ENCODE results near the gene DEFB119.
"Not testable (repeated sequence)": the region's sequence is repeated elsewhere in the genome, so short reads cannot be mapped to it uniquely, and the experiment has no call there.

DEFB119 gene

DNA sequence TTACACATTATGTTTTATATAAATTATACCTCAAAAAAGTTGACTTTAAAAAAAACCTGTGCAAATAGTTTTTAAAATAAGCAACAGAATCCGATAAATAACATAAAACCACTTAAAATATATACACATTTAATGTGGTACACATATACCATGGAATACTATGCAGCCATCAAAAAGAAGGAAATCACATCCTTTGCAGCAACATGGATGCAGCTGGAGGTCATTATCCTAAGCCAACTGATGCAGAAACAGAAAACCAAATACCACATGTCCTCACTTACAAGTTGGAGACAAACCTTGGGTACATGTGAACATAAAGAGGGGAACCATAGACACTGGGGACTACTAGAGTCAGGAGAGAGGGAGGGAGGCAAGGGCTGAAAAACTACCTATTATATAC, 19.6 kb upstream of the DEFB119 start:
- FAIRE-seq (no peak), DNase-seq (ENCODE audit: insufficient read length, low spot score) (no peak)
- TF ChIP-seq, protein P1, sequence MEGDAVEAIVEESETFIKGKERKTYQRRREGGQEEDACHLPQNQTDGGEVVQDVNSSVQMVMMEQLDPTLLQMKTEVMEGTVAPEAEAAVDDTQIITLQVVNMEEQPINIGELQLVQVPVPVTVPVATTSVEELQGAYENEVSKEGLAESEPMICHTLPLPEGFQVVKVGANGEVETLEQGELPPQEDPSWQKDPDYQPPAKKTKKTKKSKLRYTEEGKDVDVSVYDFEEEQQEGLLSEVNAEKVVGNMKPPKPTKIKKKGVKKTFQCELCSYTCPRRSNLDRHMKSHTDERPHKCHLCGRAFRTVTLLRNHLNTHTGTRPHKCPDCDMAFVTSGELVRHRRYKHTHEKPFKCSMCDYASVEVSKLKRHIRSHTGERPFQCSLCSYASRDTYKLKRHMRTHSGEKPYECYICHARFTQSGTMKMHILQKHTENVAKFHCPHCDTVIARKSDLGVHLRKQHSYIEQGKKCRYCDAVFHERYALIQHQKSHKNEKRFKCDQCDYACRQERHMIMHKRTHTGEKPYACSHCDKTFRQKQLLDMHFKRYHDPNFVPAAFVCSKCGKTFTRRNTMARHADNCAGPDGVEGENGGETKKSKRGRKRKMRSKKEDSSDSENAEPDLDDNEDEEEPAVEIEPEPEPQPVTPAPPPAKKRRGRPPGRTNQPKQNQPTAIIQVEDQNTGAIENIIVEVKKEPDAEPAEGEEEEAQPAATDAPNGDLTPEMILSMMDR (IDR thresholded peaks at IDR 0.05; ENCODE audit: insufficient read depth, missing control alignments) = no peak

DNA sequence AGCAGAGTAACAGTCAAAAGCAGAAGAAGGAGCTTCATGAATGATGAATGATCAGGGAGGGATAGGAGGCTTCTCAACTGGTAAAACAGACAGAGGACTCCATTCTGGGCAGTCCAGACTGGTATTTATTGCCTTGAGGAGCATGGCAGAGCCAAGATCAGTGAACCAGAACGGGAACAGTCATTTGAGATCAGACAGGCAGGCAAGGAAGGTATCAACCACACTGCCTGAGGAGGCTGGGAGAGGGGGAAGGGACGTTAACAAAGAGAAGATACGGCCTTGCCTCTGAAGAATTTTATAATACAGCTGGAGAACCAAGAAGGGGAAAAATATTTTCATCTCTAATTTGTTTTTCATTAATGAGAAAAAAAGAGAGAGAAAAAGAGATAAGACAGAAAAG, 15.7 kb upstream of the DEFB119 start, which contains the start of gene DEFB121:
Gene DEFB121, minus strand, starts transcription at position 101 of the 400 bp plus-strand sequence. Its CDS starts 63 bp downstream, at position 38.
- TF ChIP-seq, protein P1 (IDR thresholded peaks at IDR 0.05; ENCODE audit: insufficient read depth, missing control alignments) = no peak
- FAIRE-seq (no peak), DNase-seq (ENCODE audit: insufficient read length, low spot score) (no peak)

DNA sequence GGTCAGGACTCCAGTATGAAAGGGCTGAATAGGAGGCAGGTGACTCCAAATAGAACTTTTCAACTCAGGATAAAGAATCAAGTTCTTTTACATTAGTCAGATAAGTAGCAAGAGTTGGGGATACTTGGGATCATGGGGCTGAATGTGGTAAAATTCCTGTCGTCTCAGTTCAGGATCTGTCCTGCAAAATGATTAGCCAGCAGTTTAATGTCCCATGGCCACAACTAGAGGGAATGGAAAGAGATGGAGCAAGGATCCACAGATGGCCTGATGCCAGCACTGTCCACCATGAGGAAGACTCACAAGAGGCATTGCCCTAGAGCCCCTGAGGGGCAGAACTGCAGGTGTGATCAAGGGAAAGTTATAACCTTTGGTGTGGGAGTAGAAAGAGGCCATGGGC, 13.5 kb upstream of the DEFB119 start:
- DNase-seq (ENCODE audit: insufficient read length, low spot score) (no peak), FAIRE-seq (no peak)
- TF ChIP-seq, protein P1 (IDR thresholded peaks at IDR 0.05; ENCODE audit: insufficient read depth, missing control alignments) = no peak

DNA sequence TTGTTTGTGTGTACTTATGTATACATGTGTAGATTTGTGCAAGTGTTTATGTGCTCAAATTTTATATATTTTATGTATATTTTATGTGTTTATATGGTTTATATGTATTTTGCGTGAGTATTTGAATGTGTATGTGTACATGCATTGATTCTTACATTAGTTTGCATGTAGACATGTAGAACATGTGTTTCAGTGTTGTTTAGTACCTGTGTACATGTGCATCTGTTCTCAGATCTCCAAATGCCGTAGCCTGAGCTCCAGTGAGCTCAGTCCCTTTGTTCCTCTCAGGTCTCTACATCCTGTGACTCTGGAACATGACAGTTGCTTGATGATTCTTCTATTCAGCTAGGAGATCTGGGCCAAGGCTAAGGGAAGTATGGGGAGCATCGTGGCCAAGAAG, 4.5 kb upstream of the DEFB119 start:
- DNase-seq (ENCODE audit: insufficient read length, low spot score) = no peak
- TF ChIP-seq, protein P1 (IDR thresholded peaks at IDR 0.05; ENCODE audit: insufficient read depth, missing control alignments) = no peak
- no peak for FAIRE-seq

DNA sequence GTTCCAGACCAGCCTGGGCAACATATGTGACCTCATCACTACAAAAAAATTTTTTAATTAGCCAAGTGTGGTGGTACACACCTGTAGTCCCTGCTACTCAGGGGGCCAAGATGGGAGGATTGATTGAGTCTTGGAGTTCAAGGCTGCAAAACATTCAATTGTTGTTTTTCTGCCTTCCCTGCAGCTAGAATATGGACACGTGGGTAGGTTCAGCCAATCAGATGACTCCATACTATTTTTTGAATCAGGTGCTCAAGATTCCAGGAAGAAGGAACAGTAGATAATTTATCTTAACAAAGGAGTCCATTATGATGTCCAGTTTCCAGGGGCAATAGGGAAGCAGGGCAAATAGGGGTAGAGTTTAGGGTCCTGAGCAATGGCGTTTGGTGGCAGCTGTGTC, 2.4 kb upstream of the DEFB119 start:
- TF ChIP-seq, protein P1 (IDR thresholded peaks at IDR 0.05; ENCODE audit: insufficient read depth, missing control alignments) = no peak
- no peak for FAIRE-seq
- no peak for DNase-seq (ENCODE audit: insufficient read length, low spot score)

DNA sequence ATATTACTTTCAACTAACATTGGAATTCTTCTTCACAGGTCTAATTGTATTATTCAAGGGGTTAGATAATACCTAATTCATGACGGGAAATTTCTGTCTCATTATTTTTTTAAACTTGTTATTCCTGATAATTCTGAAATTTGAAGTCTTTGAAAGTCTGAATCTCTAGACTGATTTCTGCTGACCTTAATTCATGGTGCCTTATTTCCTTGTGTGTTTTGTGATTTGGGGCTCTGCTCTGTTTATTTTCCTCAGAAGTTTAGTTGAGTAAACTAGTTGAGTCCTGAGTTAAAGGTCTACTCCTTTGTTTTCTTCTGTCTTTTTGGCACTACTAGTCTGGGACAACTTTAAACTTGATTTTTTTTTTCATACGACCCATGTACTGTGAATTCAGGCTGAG, 16.0 kb downstream of the DEFB119 start:
- TF ChIP-seq, protein P1 (IDR thresholded peaks at IDR 0.05; ENCODE audit: insufficient read depth, missing control alignments) = no peak
- FAIRE-seq (no peak), DNase-seq (ENCODE audit: insufficient read length, low spot score) (no peak)

DNA sequence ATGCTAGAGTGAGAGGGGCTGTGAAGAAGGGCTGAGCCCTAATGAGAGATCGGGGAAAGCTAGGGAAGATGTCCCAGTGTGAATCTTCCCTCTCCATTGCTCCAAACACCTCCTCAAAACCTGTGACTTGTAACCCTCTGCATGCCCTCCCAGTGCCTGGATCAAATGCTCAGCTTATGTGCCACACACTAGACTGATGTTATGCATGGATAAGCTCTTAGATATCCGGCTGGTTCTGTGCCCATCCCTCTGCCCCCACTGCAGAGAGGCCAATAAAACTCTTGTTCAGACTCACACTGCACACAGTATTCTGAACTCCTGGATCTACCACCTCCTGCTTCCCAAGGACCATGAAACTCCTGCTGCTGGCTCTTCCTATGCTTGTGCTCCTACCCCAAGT, 22.1 kb downstream of the DEFB119 start, which contains the start of gene DEFB118:
Gene DEFB118, plus strand, starts transcription at position 301 of the 400 bp plus-strand sequence. Its CDS starts 50 bp downstream, at position 351.
- TF ChIP-seq, protein P1 (IDR thresholded peaks at IDR 0.05; ENCODE audit: insufficient read depth, missing control alignments) = no peak
- no peak for FAIRE-seq

DNA sequence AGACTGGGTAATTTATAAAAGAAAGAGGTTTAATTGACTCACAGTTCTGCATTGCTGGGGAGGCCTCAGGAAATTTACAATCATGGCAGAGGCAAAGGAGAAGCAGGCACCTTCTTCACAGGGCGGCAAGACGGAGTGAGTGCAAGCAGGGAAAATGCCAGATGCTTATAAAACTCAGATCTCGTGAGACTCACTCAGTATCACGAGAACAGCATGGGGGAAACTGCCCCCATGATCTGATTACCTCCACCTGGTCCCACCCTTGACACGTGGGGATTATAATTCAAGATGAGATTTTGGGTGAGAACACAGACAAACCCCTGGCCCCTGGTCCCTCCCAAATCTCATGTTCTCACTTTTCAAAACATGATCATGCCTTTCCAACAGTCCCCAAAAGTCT, 26.1 kb downstream of the DEFB119 start:
- DNase-seq (ENCODE audit: insufficient read length, low spot score); FAIRE-seq: not testable (repeated sequence)

More for the DNA sequence above, 22.1 kb downstream of the DEFB119 start, which contains the start of gene DEFB118:
- DNase-seq (ENCODE audit: insufficient read length, low spot score) = no peak
